Measurements from ENCODE around the gene PAQR6. TPM values are rescaled to one million over a fixed set of nuclear protein-coding genes. Genes with fewer than 3 reads are reported as not detected.

PAQR6 gene
- total and polyA plus RNA-seq, 10 of the 15 experiments (the other 5 are each of a cell fraction or from before 2014, with no cell fraction given), result 0.42 to 4.5 (median 1.3) TPM

- TF ChIP-seq, protein P1, sequence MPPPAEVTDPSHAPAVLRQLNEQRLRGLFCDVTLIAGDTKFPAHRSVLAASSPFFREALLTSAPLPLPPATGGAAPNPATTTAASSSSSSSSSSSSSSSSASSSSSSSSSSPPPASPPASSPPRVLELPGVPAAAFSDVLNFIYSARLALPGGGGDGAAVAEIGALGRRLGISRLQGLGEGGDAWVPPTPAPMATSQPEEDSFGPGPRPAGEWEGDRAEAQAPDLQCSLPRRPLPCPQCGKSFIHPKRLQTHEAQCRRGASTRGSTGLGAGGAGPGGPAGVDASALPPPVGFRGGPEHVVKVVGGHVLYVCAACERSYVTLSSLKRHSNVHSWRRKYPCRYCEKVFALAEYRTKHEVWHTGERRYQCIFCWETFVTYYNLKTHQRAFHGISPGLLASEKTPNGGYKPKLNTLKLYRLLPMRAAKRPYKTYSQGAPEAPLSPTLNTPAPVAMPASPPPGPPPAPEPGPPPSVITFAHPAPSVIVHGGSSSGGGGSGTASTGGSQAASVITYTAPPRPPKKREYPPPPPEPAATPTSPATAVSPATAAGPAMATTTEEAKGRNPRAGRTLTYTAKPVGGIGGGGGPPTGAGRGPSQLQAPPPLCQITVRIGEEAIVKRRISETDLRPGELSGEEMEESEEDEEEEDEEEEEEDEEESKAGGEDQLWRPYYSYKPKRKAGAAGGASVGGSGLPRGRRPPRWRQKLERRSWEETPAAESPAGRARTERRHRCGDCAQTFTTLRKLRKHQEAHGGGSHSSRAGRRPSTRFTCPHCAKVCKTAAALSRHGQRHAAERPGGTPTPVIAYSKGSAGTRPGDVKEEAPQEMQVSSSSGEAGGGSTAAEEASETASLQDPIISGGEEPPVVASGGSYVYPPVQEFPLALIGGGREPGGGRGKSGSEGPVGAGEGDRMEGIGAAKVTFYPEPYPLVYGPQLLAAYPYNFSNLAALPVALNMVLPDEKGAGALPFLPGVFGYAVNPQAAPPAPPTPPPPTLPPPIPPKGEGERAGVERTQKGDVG (CRISPR knock-in tag; IDR thresholded peaks at IDR 0.05), result no peak
- no peak for TF ChIP-seq SMARCA5 (IDR thresholded peaks at IDR 0.05)
- TF ChIP-seq SIX5 (IDR thresholded peaks at IDR 0.05; ENCODE audit: low read depth, low read length, severe bottlenecking), result peak; percentile 72
- no peak for TF ChIP-seq BCLAF1 (IDR thresholded peaks at IDR 0.05)
- TF ChIP-seq IKZF1 (conservative IDR thresholded peaks at IDR 0.05), result peak; percentile 53
- TF ChIP-seq SREBF1 (IDR thresholded peaks at IDR 0.05; ENCODE audit: low read length), result no peak; the same call in 1 of the 2 replicates
- no peak for TF ChIP-seq DPF2 (IDR thresholded peaks at IDR 0.05)
- peak; percentile 78 for TF ChIP-seq RELB (IDR thresholded peaks at IDR 0.05; ENCODE audit: low read depth)
- peak; percentile 86 for TF ChIP-seq SP1 (IDR thresholded peaks at IDR 0.05; ENCODE audit: low read depth, low read length)
- no peak for TF ChIP-seq RBBP5 (conservative IDR thresholded peaks at IDR 0.05)
- TF ChIP-seq CBFB (IDR thresholded peaks at IDR 0.05; ENCODE audit: low read depth), result no peak
- TF ChIP-seq HDGF (IDR thresholded peaks at IDR 0.05), result 0 out of 2 replicates have a peak, but pooled peaks have one; percentile 17
- TF ChIP-seq BRCA1 (IDR thresholded peaks at IDR 0.05; ENCODE audit: low read depth, low read length), result no peak
- TF ChIP-seq, protein P2, sequence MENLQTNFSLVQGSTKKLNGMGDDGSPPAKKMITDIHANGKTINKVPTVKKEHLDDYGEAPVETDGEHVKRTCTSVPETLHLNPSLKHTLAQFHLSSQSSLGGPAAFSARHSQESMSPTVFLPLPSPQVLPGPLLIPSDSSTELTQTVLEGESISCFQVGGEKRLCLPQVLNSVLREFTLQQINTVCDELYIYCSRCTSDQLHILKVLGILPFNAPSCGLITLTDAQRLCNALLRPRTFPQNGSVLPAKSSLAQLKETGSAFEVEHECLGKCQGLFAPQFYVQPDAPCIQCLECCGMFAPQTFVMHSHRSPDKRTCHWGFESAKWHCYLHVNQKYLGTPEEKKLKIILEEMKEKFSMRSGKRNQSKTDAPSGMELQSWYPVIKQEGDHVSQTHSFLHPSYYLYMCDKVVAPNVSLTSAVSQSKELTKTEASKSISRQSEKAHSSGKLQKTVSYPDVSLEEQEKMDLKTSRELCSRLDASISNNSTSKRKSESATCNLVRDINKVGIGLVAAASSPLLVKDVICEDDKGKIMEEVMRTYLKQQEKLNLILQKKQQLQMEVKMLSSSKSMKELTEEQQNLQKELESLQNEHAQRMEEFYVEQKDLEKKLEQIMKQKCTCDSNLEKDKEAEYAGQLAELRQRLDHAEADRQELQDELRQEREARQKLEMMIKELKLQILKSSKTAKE (IDR thresholded peaks at IDR 0.05; ENCODE audit: low read depth, poor library complexity, severe bottlenecking), result peak; percentile 49
- TF ChIP-seq SMC3 (IDR thresholded peaks at IDR 0.05; ENCODE audit: borderline replicate concordance, low read length), result no peak
- peak; percentile 95; the same call in 1 of the 2 replicates for TF ChIP-seq STAT3 (IDR thresholded peaks at IDR 0.05; ENCODE audit: low read depth, low read length)
- peak; percentile 84 for TF ChIP-seq HCFC1 (IDR thresholded peaks at IDR 0.05; ENCODE audit: low read length)
- TF ChIP-seq POLR2A (IDR thresholded peaks at IDR 0.05; ENCODE audit: low read depth, low read length), result peak; percentile 89
- TF ChIP-seq TBL1XR1 (IDR thresholded peaks at IDR 0.05; ENCODE audit: low read depth, low read length), result no peak
- TF ChIP-seq NFIC (IDR thresholded peaks at IDR 0.05; ENCODE audit: low read depth, low read length), result no peak
- peak; percentile 65; the same call in 1 of the 2 replicates for TF ChIP-seq RB1 (IDR thresholded peaks at IDR 0.05; ENCODE audit: borderline replicate concordance)
Measured at GRCh38 chr1:156193488-156194299, 54.2 kb downstream of the PAQR6 start, which contains the start of gene SLC25A44 (continued).

All from GM12878 (cell line).